ENCODE results near the gene KAT8.

KAT8 gene

GRCh38 chr16:31130899-31131298 is 13.4 kb downstream of the KAT8 start:
- Histone ChIP-seq H3K27ac (ENCODE audit: low read length) (no peak overlapping the region), H3K27me3 (replicated peaks; ENCODE audit: insufficient read depth, low read length) (no peaks in the 10 kb centered on the region), H3K4me3 (ENCODE audit: low read length) (no peak overlapping the region), H3F3A (ENCODE audit: insufficient read depth, low read length) (no peaks in the 10 kb centered on the region), H4K20me1 (ENCODE audit: insufficient read depth, low read length) (no peaks in the 10 kb centered on the region), H3K4me1 (ENCODE audit: low read length) (no peaks in the 10 kb centered on the region), H3K4me2 (ENCODE audit: low read depth, low read length) (no peak overlapping the region), H3K36me3 (replicated peaks; ENCODE audit: insufficient read depth, low read length) (no peaks in the 10 kb centered on the region), H2AFZ (ENCODE audit: low read length) (no peak overlapping the region), H3K9me2 (replicated peaks; ENCODE audit: insufficient read depth, low read length) (no peaks in the 10 kb centered on the region), H3K9me3 (replicated peaks; ENCODE audit: insufficient read depth, low read length) (no peaks in the 10 kb centered on the region), H3K9ac (ENCODE audit: low read length) (no peak overlapping the region), H3K79me2 (ENCODE audit: low read length) (no peaks in the 10 kb centered on the region)
- no peak for TF ChIP-seq CTCF (IDR thresholded peaks at IDR 0.05; ENCODE audit: low read length)
- TF ChIP-seq EZH2phosphoT487 (IDR thresholded peaks at IDR 0.05; ENCODE audit: low read length) = no peak
- no peak for TF ChIP-seq EZH2 (optimal IDR thresholded peaks at IDR 0.05; ENCODE audit: low read depth, low read length)
- no peak for DNase-seq

GRCh38 chr16:31131416-31131815 is 14.0 kb downstream of the KAT8 start:
- Histone ChIP-seq H3K4me3 (ENCODE audit: low read length) (no peak overlapping the region), H3K4me1 (ENCODE audit: low read length) (no peaks in the 10 kb centered on the region), H3K36me3 (replicated peaks; ENCODE audit: insufficient read depth, low read length) (no peaks in the 10 kb centered on the region), H3K9ac (ENCODE audit: low read length) (no peak overlapping the region), H3K9me2 (replicated peaks; ENCODE audit: insufficient read depth, low read length) (no peaks in the 10 kb centered on the region), H3K4me2 (ENCODE audit: low read depth, low read length) (no peak overlapping the region), H3F3A (ENCODE audit: insufficient read depth, low read length) (no peaks in the 10 kb centered on the region), H3K27me3 (replicated peaks; ENCODE audit: insufficient read depth, low read length) (no peaks in the 10 kb centered on the region), H2AFZ (ENCODE audit: low read length) (no peak overlapping the region), H3K79me2 (ENCODE audit: low read length) (no peaks in the 10 kb centered on the region), H4K20me1 (ENCODE audit: insufficient read depth, low read length) (no peaks in the 10 kb centered on the region), H3K27ac (ENCODE audit: low read length) (no peak overlapping the region), H3K9me3 (replicated peaks; ENCODE audit: insufficient read depth, low read length) (no peaks in the 10 kb centered on the region)
- no peak for TF ChIP-seq EZH2 (optimal IDR thresholded peaks at IDR 0.05; ENCODE audit: low read depth, low read length)
- no peak for TF ChIP-seq CTCF (IDR thresholded peaks at IDR 0.05; ENCODE audit: low read length)
- no peak for TF ChIP-seq EZH2phosphoT487 (IDR thresholded peaks at IDR 0.05; ENCODE audit: low read length)
- no peak for DNase-seq

- H3K27me3 ChIP-seq (replicated peaks; ENCODE audit: insufficient read depth, low read length) = no peaks in the 10 kb centered on the region
- no peak for TF ChIP-seq EZH2 (optimal IDR thresholded peaks at IDR 0.05; ENCODE audit: low read depth, low read length)
- no peak for TF ChIP-seq EZH2phosphoT487 (IDR thresholded peaks at IDR 0.05; ENCODE audit: low read length)
- TF ChIP-seq CTCF (IDR thresholded peaks at IDR 0.05; ENCODE audit: low read length) = no peak
- no peaks in the 10 kb centered on the region for H3K9me2 ChIP-seq (replicated peaks; ENCODE audit: insufficient read depth, low read length)
- H3K79me2 ChIP-seq (ENCODE audit: low read length) = no peaks in the 10 kb centered on the region
- no peak for DNase-seq
- H3K9ac ChIP-seq (ENCODE audit: low read length) = no peak overlapping the region
- H3K4me3 ChIP-seq (ENCODE audit: low read length) = no peak overlapping the region
- no peaks in the 10 kb centered on the region for H3K9me3 ChIP-seq (replicated peaks; ENCODE audit: insufficient read depth, low read length)
- H4K20me1 ChIP-seq (ENCODE audit: insufficient read depth, low read length) = no peaks in the 10 kb centered on the region
- no peak overlapping the region for H2AFZ ChIP-seq (ENCODE audit: low read length)
- H3F3A ChIP-seq (ENCODE audit: insufficient read depth, low read length) = no peaks in the 10 kb centered on the region
- no peaks in the 10 kb centered on the region for H3K36me3 ChIP-seq (replicated peaks; ENCODE audit: insufficient read depth, low read length)
- H3K4me2 ChIP-seq (ENCODE audit: low read depth, low read length) = no peak overlapping the region
- H3K4me1 ChIP-seq (ENCODE audit: low read length) = no peaks in the 10 kb centered on the region
- no peak overlapping the region for H3K27ac ChIP-seq (ENCODE audit: low read length)
Measured at GRCh38 chr16:31131841-31132271, 14.4 kb downstream of the KAT8 start.
